Stimulated activated CD8-positive, alpha-beta memory T cell treated with anti-CD3 and anti-CD28 coated beads, Interleukin-4, amount 100 ng/mL, for 48 hours (primary cell): Measurements from ENCODE around the gene ATP8A1.

Source experiments
- DNase-seq: peaks from one replicate; pipeline ENCODE4 v3.0.0-alpha.2; 2020

ATP8A1 gene

DNA sequence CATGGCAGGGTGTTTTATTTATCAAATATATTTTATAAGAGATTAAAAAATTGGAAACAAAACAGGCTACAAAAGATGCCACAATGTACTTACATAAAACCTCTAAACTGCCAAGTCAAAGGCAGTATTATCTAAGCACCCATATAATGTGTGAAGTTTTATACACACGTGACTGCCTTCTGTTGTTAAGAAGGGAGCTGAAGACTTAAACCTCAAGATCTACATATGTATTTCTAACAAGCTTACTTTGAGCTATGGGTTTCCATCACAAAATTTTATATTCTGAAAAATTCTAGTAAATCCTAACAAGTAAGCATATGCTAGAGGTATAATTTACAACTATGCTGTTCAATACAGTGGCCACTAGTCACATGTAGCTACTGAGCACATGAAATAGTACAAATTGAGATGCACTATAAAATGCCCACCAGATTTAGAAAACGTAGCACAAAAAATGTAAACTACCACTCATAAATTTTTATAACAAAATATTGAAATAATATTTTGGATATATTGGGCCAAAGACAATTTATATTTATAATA is 9.8 kb downstream of the ATP8A1 start:
- DNase-seq: no peak

GRCh38 chr4:42646013-42646784 is 10.7 kb downstream of the ATP8A1 start:
- DNase-seq: no peak

- no peak for DNase-seq
These were observed 12.0 kb downstream of the ATP8A1 start for GRCh38 chr4:42644897-42645296.

DNA sequence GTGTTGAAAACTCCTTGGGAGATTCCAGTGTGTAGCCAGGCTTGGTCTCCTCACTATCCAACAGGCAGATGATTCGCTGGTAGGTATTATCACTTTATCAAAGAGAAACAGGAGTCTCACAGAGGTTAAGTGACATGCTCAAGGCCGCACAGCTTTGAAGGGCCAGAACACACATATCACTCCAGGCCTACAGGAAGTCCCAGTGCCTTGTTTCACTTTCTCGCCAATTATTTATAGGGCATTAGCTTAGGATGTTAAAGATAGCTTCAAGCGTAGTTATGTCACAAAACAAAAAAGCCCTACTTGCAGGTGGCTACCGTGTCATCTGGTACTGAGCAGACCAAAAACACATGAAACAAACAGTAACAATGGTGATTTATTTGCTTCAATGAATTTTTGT is 13.2 kb downstream of the ATP8A1 start:
- DNase-seq: no peak

- DNase-seq: no peak
These were observed 13.9 kb downstream of the ATP8A1 start for GRCh38 chr4:42642845-42643615.

GRCh38 chr4:42642101-42642797 is 14.7 kb downstream of the ATP8A1 start:
- no peak for DNase-seq

- no peak for DNase-seq
These were observed 15.2 kb downstream of the ATP8A1 start for GRCh38 chr4:42641656-42642055.

- DNase-seq: no peak
These were observed 15.7 kb downstream of the ATP8A1 start for GRCh38 chr4:42641161-42641560.

GRCh38 chr4:42640613-42641012 is 16.3 kb downstream of the ATP8A1 start:
- no peak for DNase-seq

DNA sequence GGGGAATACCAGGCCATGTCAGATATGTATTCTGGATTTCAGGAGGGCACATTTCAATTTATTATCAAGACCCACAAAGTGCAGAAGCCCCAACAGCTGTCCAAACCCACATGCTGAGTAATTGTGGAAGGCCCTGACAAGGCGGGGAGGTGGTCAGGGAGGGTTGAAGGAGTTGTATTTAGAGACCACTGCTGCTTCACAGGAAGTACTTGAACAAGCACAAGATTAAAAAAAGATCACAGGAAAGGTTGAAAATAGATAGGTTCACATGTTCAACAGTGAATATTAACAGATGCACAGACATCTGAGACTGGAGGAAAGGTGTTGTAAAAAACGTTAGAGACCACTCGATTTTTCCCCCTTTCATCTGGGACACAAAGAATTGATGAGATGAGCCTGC is 17.9 kb downstream of the ATP8A1 start:
- DNase-seq: peak; percentile 47

GRCh38 chr4:42638321-42638720 is 18.6 kb downstream of the ATP8A1 start:
- no peak for DNase-seq

- no peak for DNase-seq
These were observed 19.0 kb downstream of the ATP8A1 start for GRCh38 chr4:42637867-42638266.

DNA sequence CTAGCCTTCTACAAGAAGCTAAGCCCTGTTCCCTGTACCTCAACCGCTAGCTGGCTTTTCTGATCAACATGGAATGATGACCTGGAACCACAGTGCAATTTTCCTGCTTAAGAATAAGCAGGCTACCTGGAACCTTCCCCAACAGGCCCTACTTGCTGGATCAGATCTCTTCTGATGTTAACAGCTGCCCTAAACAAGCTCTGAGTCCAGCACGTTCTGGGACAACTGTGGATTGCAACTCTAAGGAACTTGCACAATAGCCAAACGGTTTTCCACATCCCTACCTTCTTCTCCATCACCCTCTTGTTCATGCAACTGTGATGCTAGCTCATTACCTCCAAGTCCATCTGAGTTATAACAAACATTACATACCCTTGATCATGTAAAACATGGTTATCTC is 19.8 kb downstream of the ATP8A1 start:
- DNase-seq: no peak

GRCh38 chr4:42636645-42636949 is 20.3 kb downstream of the ATP8A1 start:
- DNase-seq: no peak

- no peak for DNase-seq
These were observed 23.1 kb downstream of the ATP8A1 start for GRCh38 chr4:42633605-42634388.

DNA sequence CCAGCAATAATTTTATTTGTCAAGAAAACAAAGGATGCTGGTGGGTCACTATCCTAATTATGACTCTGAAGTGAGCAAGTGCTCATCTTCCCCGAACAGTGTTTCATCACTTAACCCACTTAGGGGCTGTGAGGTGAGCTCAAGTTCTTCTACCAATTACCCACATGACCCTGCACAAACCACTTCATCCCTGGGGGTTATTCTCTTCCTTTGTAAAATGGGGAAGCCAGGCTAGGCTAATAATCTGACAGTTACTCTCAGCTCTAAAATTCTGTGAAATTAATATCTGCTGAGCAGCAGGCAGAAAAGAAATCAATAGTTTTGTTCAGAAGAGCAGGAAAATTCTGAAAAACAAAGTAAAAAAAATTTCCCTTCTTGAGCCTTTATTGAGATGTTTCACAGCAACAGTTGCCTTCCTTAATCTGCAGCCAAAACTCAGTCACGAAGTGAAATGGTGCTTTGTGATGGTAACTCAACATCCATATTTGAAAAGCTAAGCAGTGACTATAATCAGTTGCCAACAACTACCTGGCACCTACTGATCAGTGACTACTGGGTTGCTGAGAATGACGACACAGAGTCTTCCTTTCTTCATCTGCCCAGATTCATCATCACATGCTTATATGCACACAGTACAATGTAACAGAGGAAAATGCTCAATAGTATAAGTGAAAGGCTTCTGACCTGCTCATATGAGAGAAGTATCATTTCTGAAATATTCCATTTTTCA is 24.1 kb downstream of the ATP8A1 start:
- no peak for DNase-seq

- DNase-seq: no peak
These were observed 26.0 kb downstream of the ATP8A1 start for GRCh38 chr4:42630908-42631307.

DNA sequence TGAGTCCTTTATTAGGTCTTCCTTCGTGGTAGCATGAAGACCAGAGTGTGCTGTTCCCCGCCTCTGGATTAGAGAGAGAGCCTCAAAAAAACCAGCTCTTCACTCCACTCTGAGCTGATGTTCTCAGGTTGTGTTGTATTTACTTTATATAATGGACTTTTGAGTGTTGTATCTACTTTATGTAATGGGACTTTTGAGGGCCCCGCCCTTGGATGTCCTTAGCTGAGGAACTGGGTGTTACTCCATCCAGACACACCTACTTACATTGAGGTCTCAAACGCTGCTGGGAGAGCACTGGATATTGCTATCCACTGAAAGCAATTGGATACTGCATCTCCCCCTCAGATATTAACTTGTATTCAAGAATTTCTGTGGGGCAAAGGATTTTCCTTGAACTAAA is 28.2 kb downstream of the ATP8A1 start:
- no peak for DNase-seq

DNA sequence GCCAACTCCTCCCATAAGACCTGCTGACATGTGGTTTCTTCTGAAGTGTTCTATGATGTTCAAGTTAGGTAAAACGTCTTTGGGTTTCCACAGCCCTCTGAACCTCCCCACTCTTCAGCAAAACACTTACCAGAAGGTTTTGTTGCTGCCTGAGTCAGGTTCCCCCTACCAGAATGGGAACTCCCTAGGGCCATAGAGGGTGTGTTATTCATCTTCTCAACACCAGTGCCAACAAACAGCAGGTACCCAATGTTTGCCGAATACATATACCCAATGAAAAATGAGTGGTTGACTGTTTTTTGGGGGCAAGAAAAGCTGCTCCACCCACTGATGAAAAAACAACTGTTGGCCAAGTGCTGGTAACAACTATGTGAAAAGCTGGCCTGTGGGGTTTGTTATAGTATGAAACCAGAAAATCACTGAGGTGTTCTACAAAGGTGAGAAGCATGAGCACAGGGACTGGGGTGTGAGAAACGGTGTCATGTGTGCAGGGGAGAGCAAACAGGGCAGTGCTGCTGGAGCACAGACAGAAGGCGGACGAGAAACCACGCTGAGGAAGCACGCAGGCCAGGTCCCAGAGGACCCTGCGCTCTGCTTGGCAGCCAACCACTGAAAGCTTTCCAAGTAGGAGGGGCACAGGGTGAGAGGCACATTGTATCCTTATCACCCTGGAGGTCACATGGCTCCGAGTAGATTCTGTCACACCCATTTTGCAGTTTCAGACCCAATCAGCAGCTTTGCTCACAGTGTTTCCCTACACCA is 28.8 kb downstream of the ATP8A1 start:
- peak; percentile 62 for DNase-seq

- DNase-seq: no peak
These were observed 30.2 kb downstream of the ATP8A1 start for GRCh38 chr4:42626629-42627146.

GRCh38 chr4:42625329-42625728 is 31.6 kb downstream of the ATP8A1 start:
- DNase-seq: no peak
